Mesodermal cell (in vitro differentiated cells): Measurements from ENCODE around the gene SLC34A2.
A peak's percentile ranks its signal among the peaks of the same experiment; 100 is the strongest.

Source experiments
- H3K27ac ChIP-seq: 2 replicates; pipeline ENCODE4 v1.7.0; 2013; ENCODE audit warnings: mild to moderate bottlenecking, low read depth, low read length, moderate library complexity; ENCODE audit not compliant: severe bottlenecking
- H3K36me3 ChIP-seq: 2 replicates; pipeline ENCODE4 v1.7.1; 2013; ENCODE audit warnings: mild to moderate bottlenecking, low read length, moderate library complexity; ENCODE audit not compliant: control insufficient read depth, insufficient read depth
- H3K4me1 ChIP-seq: one replicate; pipeline ENCODE4 v1.7.1; 2013; ENCODE audit warnings: mild to moderate bottlenecking, low read length; ENCODE audit not compliant: insufficient read depth, control insufficient read depth, poor library complexity, severe bottlenecking
- H3K4me3 ChIP-seq: 2 replicates; pipeline ENCODE4 v1.7.0; 2013; ENCODE audit warnings: low read length, control low read depth, mild to moderate bottlenecking; ENCODE audit not compliant: insufficient read depth, poor library complexity, severe bottlenecking; ENCODE audit errors: extremely low read depth
- H3K9me3 ChIP-seq: 2 replicates; pipeline ENCODE4 v1.7.1; 2013; ENCODE audit warnings: mild to moderate bottlenecking, low read length, moderate library complexity; ENCODE audit not compliant: control insufficient read depth
- WGBS, 2 experiments: methylation state at CpG; one replicate each; pipeline ENCODE4 v1.1.5; 2013; ENCODE audit warnings: missing lambda C conversion rate in 2 of 2; ENCODE audit not compliant: insufficient coverage in 2 of 2; 5-methylcytosine and 5-hydroxymethylcytosine counted together

The SLC34A2 gene

GRCh38 chr4:25687773-25688172 is 32.1 kb downstream of the SLC34A2 start:
- no peaks in the 10 kb centered on the region for H3K4me1 ChIP-seq
- H3K4me3 ChIP-seq, result no peak overlapping the region
- H3K9me3 ChIP-seq, result peaks cover 14% of the 10 kb centered on the region
- no peaks in the 10 kb centered on the region for H3K36me3 ChIP-seq
- 79 to 90% methylated on average over 2 to 3 of the region's 7 CpGs for WGBS, 2 experiments
- H3K27ac ChIP-seq, result no peak overlapping the region

GRCh38 chr4:25694466-25694865 is 38.8 kb downstream of the SLC34A2 start:
- WGBS, 2 experiments, result 63 to 69% methylated on average over 1 to 2 of the region's 3 CpGs
- H3K36me3 ChIP-seq, result no peaks in the 10 kb centered on the region
- H3K4me1 ChIP-seq, result peaks cover 15% of the 10 kb centered on the region
- H3K4me3 ChIP-seq, result no peak overlapping the region
- H3K27ac ChIP-seq, result peak overlapping the region; percentile 10
- H3K9me3 ChIP-seq, result peaks cover 14% of the 10 kb centered on the region

- no peak overlapping the region for H3K4me3 ChIP-seq
- H3K36me3 ChIP-seq, result no peaks in the 10 kb centered on the region
- no peak overlapping the region for H3K27ac ChIP-seq
- peaks cover 9% of the 10 kb centered on the region for H3K9me3 ChIP-seq
- WGBS, 2 experiments, result 66 to 82% methylated on average over 3 to 5 of the region's 5 CpGs
- H3K4me1 ChIP-seq, result peaks cover 15% of the 10 kb centered on the region
Observed at GRCh38 chr4:25696409-25696808, 40.8 kb downstream of the SLC34A2 start.

GRCh38 chr4:25697516-25697915 is 41.9 kb downstream of the SLC34A2 start:
- Histone ChIP-seq H3K4me1 (peaks cover 15% of the 10 kb centered on the region), H3K36me3 (no peaks in the 10 kb centered on the region), H3K4me3 (no peak overlapping the region), H3K27ac (no peak overlapping the region), H3K9me3 (no peaks in the 10 kb centered on the region)
- WGBS, 2 experiments, result no CpG with 5 or more reads among the region's 5 CpGs

- peaks cover 7% of the 10 kb centered on the region for H3K4me1 ChIP-seq
- no peaks in the 10 kb centered on the region for H3K36me3 ChIP-seq
- no peak overlapping the region for H3K27ac ChIP-seq
- no peak overlapping the region for H3K4me3 ChIP-seq
- H3K9me3 ChIP-seq, result no peaks in the 10 kb centered on the region
- 88% methylated on average over 3 of the region's 4 CpGs; no CpG with 5 or more reads in 1 of the 2 experiments for WGBS, 2 experiments
Observed at GRCh38 chr4:25700661-25701060, 45.0 kb downstream of the SLC34A2 start.

GRCh38 chr4:25702848-25703247 is 47.2 kb downstream of the SLC34A2 start:
- Histone ChIP-seq H3K4me3 (no peak overlapping the region), H3K9me3 (no peaks in the 10 kb centered on the region), H3K36me3 (no peaks in the 10 kb centered on the region), H3K4me1 (no peaks in the 10 kb centered on the region), H3K27ac (no peak overlapping the region)
- 90 to 93% methylated on average over 3 to 4 of the region's 5 CpGs for WGBS, 2 experiments

- Histone ChIP-seq H3K9me3 (no peaks in the 10 kb centered on the region), H3K36me3 (no peaks in the 10 kb centered on the region), H3K4me1 (no peaks in the 10 kb centered on the region), H3K27ac (no peak overlapping the region), H3K4me3 (no peak overlapping the region)
- WGBS, 2 experiments, result 71 to 78% methylated on average over 1 to 3 of the region's 3 CpGs
Observed at GRCh38 chr4:25703731-25704388, 48.2 kb downstream of the SLC34A2 start.

- H3K4me3 ChIP-seq, result no peak overlapping the region
- H3K4me1 ChIP-seq, result no peaks in the 10 kb centered on the region
- no peaks in the 10 kb centered on the region for H3K36me3 ChIP-seq
- peaks cover 3% of the 10 kb centered on the region for H3K9me3 ChIP-seq
- 47 to 84% methylated on average over 2 of the region's 2 CpGs for WGBS, 2 experiments
- no peak overlapping the region for H3K27ac ChIP-seq
Observed at GRCh38 chr4:25704516-25704915, 48.9 kb downstream of the SLC34A2 start.

- no peaks in the 10 kb centered on the region for H3K36me3 ChIP-seq
- H3K9me3 ChIP-seq, result peaks cover 4% of the 10 kb centered on the region
- no peaks in the 10 kb centered on the region for H3K4me1 ChIP-seq
- 67% methylated on average over 1 of the region's 3 CpGs; no CpG with 5 or more reads in 1 of the 2 experiments for WGBS, 2 experiments
- H3K27ac ChIP-seq, result no peak overlapping the region
- no peak overlapping the region for H3K4me3 ChIP-seq
Observed at GRCh38 chr4:25710637-25711036, 55.0 kb downstream of the SLC34A2 start.

- Histone ChIP-seq H3K9me3 (peaks cover 4% of the 10 kb centered on the region), H3K4me3 (no peak overlapping the region), H3K36me3 (no peaks in the 10 kb centered on the region), H3K27ac (no peak overlapping the region), H3K4me1 (no peaks in the 10 kb centered on the region)
- 100% methylated on average over 1 of the region's 2 CpGs; no CpG with 5 or more reads in 1 of the 2 experiments for WGBS, 2 experiments
Observed at GRCh38 chr4:25712611-25713010, 57.0 kb downstream of the SLC34A2 start.

- no CpG with 5 or more reads among the region's 4 CpGs for WGBS, 2 experiments
- peaks cover 4% of the 10 kb centered on the region for H3K9me3 ChIP-seq
Observed at GRCh38 chr4:25713812-25714211, 58.2 kb downstream of the SLC34A2 start.

More at GRCh38 chr4:25713812-25714211, 58.2 kb downstream of the SLC34A2 start:
- Histone ChIP-seq H3K4me1 (no peaks in the 10 kb centered on the region), H3K36me3 (no peaks in the 10 kb centered on the region), H3K4me3 (no peak overlapping the region), H3K27ac (no peak overlapping the region)
